Activated CD8-positive, alpha-beta memory T cell treated with anti-CD3 and anti-CD28 coated beads, Interleukin-2, amount 10 ng/mL, durations not matched to agents 7 days and 5 days (primary cell): ENCODE data around the gene PKNOX2. TPM values are rescaled to one million over a fixed set of nuclear protein-coding genes. Genes with fewer than 3 reads are reported as not detected.

Experiments used
- ATAC-seq: fragments of 150-1000 bp; cut with Tn5 transposase; one replicate; pipeline ENCODE4 v1.10.0; 2021; ENCODE audit warnings: moderate library complexity
- CTCF ChIA-PET: fragments of 350-600 bp; sonication (Branson Sonifier 250); formaldehyde crosslinking; loops from one replicate; lab custom pipeline; 2021; ENCODE audit warnings: antibody characterized with exemption; lab: Charles Lee
- DNase-seq: peaks from one replicate; pipeline ENCODE4 v3.0.0-alpha.2; 2020
- H3K27ac Mint-ChIP-seq: one replicate; pipeline ENCODE4 v1.8.0; 2021; ENCODE audit warnings: mild to moderate bottlenecking, mixed read lengths
- H3K27me3 Mint-ChIP-seq: one replicate; pipeline ENCODE4 v1.8.0; 2021; ENCODE audit warnings: mixed read lengths
- H3K36me3 Mint-ChIP-seq: one replicate; pipeline ENCODE4 v1.8.0; 2021; ENCODE audit warnings: mild to moderate bottlenecking, mixed read lengths
- H3K4me1 Mint-ChIP-seq: one replicate; pipeline ENCODE4 v1.8.0; 2021; ENCODE audit warnings: mixed read lengths
- H3K4me3 Mint-ChIP-seq: one replicate; pipeline ENCODE4 v1.8.0; 2021; ENCODE audit warnings: mild to moderate bottlenecking, moderate library complexity, mixed read lengths
- H3K9me3 Mint-ChIP-seq: one replicate; pipeline ENCODE4 v1.8.0; 2022; ENCODE audit warnings: low read depth, mixed read lengths
- total RNA-seq, 2 experiments: library from RNA; stranded (reverse); gene quantifications; one replicate each; pipeline ENCODE4 v1.2.3, GENCODE V29; 2021

PKNOX2 gene
- total RNA-seq, 2 experiments from 2014 or later: not detected

- H3K27me3 Mint-ChIP-seq: peaks cover 58% of the 10 kb centered on the region
- H3K4me3 Mint-ChIP-seq: no peak overlapping the region
- DNase-seq (no peak), ATAC-seq (no peak)
- H3K27ac Mint-ChIP-seq: no peak overlapping the region
- H3K36me3 Mint-ChIP-seq: no peaks in the 10 kb centered on the region
- H3K4me1 Mint-ChIP-seq: peaks cover 9% of the 10 kb centered on the region
- CTCF ChIA-PET: interaction anchor here (1.1 kb wide), 1 partner anchor 22 kb away, joined by 4 read pairs; no protein-coding TSS in a partner anchor
- no peaks in the 10 kb centered on the region for H3K9me3 Mint-ChIP-seq
Measured at GRCh38 chr11:125367710-125368109, 203.2 kb downstream of the PKNOX2 start.

- Mint-ChIP-seq H3K27ac (no peak overlapping the region), H3K9me3 (no peaks in the 10 kb centered on the region), H3K36me3 (no peaks in the 10 kb centered on the region), H3K4me3 (no peak overlapping the region), H3K27me3 (peaks cover 66% of the 10 kb centered on the region), H3K4me1 (peaks cover 9% of the 10 kb centered on the region)
- ATAC-seq: no peak
- no peak for DNase-seq
- CTCF ChIA-PET: interaction anchor here (1.1 kb wide), 1 partner anchor 23 kb away, joined by 4 read pairs; no protein-coding TSS in a partner anchor
Measured at GRCh38 chr11:125368757-125369156, 204.2 kb downstream of the PKNOX2 start.

DNA sequence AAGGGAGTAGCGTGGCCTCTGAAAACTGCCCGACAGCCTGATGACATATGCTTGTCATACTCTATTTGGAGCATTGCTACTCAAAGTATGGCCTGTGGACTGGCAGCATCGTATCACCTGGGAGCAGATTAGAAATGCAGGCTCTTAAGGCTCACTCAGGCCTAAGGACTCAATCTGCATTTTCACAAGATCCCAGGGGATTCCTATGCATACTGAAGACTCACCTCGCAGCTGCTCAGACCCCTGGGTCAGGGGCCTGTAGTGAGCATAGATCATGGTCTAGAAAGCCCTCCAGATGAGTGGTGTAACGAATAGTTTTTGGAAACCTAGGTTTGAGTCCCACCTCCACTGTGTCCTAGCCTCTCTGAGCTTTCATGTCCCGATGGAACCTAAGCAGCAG, 205.3 kb downstream of the PKNOX2 start:
- no peaks in the 10 kb centered on the region for H3K4me1 Mint-ChIP-seq
- DNase-seq (no peak), ATAC-seq (no peak)
- CTCF ChIA-PET: no interaction called here
- no peak overlapping the region for H3K27ac Mint-ChIP-seq
- peaks cover 66% of the 10 kb centered on the region for H3K27me3 Mint-ChIP-seq
- H3K36me3 Mint-ChIP-seq: no peaks in the 10 kb centered on the region
- H3K4me3 Mint-ChIP-seq: no peak overlapping the region
- no peaks in the 10 kb centered on the region for H3K9me3 Mint-ChIP-seq

DNA sequence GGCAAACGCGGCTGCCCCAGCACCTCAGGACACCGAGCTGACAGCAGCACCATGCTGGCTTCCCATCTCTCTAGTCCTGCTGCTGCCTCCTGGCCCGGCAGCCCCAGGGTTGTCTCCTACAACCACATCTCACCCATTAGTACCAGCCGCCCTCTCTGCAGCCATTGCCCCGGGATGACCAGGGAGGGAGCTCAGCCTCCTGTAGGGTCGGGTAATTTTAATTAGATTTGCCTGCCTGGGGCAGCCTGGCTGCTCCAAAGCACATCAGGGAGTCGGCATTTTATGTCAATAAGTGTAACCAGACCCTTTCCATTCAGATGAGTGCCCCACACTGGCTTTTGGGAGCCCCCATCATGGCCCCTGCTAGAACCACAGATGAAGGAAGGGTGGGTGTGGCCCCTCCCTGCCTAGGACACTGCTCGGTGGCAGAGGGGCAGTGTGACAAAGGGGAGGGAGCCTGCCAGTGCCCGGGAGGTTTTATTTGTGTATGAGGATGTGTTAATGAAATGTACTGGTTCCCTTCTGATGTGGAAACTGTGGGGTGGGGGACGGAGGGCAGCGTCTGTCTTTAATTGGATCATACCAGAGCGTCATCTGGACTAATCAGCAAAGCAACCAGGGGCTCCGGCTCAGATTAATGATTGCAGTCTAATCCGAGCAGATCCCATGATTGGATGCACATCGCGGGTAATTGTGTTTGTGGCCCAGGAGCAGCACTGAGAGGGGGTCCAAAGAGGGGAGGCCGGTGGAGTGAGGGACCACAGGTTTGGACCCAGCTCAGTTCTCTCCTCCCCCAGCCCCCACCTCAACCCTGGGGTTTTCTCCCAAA, 206.2 kb downstream of the PKNOX2 start:
- no peaks in the 10 kb centered on the region for H3K4me1 Mint-ChIP-seq
- H3K36me3 Mint-ChIP-seq: no peaks in the 10 kb centered on the region
- CTCF ChIA-PET: interaction anchor here (1.3 kb wide), 1 partner anchor 25 kb away, joined by 3 read pairs; no protein-coding TSS in a partner anchor
- no peaks in the 10 kb centered on the region for H3K9me3 Mint-ChIP-seq
- DNase-seq: no peak
- H3K27ac Mint-ChIP-seq: no peak overlapping the region
- H3K27me3 Mint-ChIP-seq: peaks cover 67% of the 10 kb centered on the region
- ATAC-seq: no peak
- no peak overlapping the region for H3K4me3 Mint-ChIP-seq

DNA sequence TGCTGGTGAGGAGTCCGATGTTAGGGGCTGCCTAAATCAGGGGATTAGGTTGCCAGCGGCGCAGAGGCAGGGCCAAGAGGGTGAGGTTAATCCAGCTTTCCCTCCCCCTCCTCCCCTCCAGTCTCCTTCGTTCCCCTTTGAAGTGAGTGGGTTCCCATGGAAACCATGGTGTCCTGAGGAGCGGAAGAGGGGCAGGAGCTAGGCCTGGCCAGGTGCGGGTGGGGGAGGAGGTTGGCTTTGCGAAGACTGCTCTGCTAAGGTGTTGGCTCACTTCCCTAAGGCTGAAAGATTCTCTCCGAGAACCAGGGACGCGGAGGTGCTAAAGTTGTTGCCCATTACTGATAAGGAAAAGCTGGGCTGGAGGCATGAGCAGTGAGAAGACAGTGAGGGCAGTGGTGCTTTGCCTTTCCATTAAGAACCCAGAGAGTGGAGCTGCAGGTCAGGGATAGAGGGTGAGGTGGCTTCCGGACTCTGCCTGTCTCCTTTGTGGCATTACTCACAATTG, 206.9 kb downstream of the PKNOX2 start:
- DNase-seq: no peak
- Mint-ChIP-seq H3K9me3 (no peaks in the 10 kb centered on the region), H3K36me3 (no peaks in the 10 kb centered on the region), H3K27me3 (peaks cover 66% of the 10 kb centered on the region), H3K4me3 (no peak overlapping the region), H3K4me1 (no peaks in the 10 kb centered on the region), H3K27ac (no peak overlapping the region)
- no peak for ATAC-seq
- CTCF ChIA-PET: interaction anchor here (1.3 kb wide), 1 partner anchor 26 kb away, joined by 3 read pairs; no protein-coding TSS in a partner anchor

DNA sequence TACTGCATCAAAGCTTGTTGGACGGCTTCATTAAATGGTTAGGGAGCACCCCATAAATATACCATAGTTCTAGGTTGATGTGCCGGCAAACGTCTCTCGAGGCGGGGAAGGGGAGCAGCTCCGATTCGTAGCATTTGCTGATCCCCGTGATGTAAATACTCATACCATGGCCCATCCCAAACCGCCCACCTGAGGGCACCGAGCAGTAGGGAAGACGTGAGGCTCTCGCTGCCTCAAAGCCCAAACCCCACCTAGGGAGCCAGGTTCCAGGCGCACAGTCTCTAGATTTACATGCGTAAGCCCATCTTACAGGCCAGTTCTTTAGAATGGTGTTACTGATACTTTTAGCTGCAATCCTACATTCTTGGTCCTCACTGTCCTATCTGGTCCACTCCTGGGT, 207.5 kb downstream of the PKNOX2 start:
- CTCF ChIA-PET: interaction anchor here (1.3 kb wide), 1 partner anchor 26 kb away, joined by 3 read pairs; no protein-coding TSS in a partner anchor
- peaks cover 65% of the 10 kb centered on the region for H3K27me3 Mint-ChIP-seq
- no peak overlapping the region for H3K4me3 Mint-ChIP-seq
- ATAC-seq: no peak
- DNase-seq: no peak
- H3K9me3 Mint-ChIP-seq: no peaks in the 10 kb centered on the region
- H3K4me1 Mint-ChIP-seq: no peaks in the 10 kb centered on the region
- no peak overlapping the region for H3K27ac Mint-ChIP-seq
- no peaks in the 10 kb centered on the region for H3K36me3 Mint-ChIP-seq

DNA sequence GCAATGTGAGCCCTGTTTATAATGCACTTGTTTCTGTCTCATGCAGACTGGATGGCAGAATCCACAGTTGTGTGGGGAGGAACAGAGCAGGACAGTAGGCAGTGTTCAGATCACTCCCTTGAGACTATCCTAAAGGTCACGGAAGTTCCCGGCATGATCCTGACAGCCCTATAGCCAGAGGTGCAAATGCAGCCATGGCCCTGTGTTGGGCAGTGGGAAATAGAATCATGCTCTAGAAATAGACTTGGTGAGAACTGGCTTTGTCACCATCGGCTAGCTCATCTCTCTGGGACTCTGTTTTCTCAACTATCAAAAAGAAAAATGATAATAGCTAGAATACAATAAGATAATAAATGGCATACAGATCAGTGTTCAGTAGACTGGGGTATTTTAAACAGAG, 208.4 kb downstream of the PKNOX2 start:
- ATAC-seq: no peak
- no peak overlapping the region for H3K4me3 Mint-ChIP-seq
- no peaks in the 10 kb centered on the region for H3K9me3 Mint-ChIP-seq
- peaks cover 66% of the 10 kb centered on the region for H3K27me3 Mint-ChIP-seq
- no peak overlapping the region for H3K27ac Mint-ChIP-seq
- no peaks in the 10 kb centered on the region for H3K36me3 Mint-ChIP-seq
- CTCF ChIA-PET: interaction anchor here (1.9 kb wide), 1 partner anchor 56 kb away, joined by 5 read pairs; no protein-coding TSS in a partner anchor
- no peaks in the 10 kb centered on the region for H3K4me1 Mint-ChIP-seq
- no peak for DNase-seq

- ATAC-seq (no peak), DNase-seq (no peak)
- H3K9me3 Mint-ChIP-seq: no peaks in the 10 kb centered on the region
- CTCF ChIA-PET: interaction anchor here (1.9 kb wide), 1 partner anchor 55 kb away, joined by 5 read pairs; no protein-coding TSS in a partner anchor
- no peaks in the 10 kb centered on the region for H3K4me1 Mint-ChIP-seq
- peaks cover 63% of the 10 kb centered on the region for H3K27me3 Mint-ChIP-seq
- H3K27ac Mint-ChIP-seq: no peak overlapping the region
- no peak overlapping the region for H3K4me3 Mint-ChIP-seq
- H3K36me3 Mint-ChIP-seq: no peaks in the 10 kb centered on the region
Measured at GRCh38 chr11:125373426-125374391, 209.2 kb downstream of the PKNOX2 start.

DNA sequence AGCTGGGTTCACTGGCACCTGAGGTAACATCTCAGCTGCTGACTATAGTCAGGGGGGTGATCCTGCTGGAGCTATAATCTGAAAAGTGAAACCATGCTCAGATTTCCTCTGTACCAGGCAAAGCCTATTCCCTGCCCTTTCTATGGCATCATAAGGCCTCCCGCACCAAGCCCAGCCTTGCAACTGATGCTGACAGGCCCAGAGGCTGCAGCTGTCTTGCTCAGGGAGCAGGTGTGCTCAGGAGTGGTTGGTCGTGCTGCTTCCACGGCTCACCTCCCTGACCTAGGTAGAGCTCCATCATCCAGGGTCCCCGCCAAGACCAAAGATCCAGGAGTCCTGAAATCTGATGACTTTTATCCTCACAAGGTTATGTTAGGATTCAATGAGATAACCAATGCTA, 209.8 kb downstream of the PKNOX2 start:
- DNase-seq: no peak
- no peaks in the 10 kb centered on the region for H3K9me3 Mint-ChIP-seq
- no peaks in the 10 kb centered on the region for H3K4me1 Mint-ChIP-seq
- no peak for ATAC-seq
- H3K27me3 Mint-ChIP-seq: peaks cover 58% of the 10 kb centered on the region
- H3K4me3 Mint-ChIP-seq: no peak overlapping the region
- CTCF ChIA-PET: interaction anchor here (1.9 kb wide), 1 partner anchor 55 kb away, joined by 5 read pairs; no protein-coding TSS in a partner anchor
- no peak overlapping the region for H3K27ac Mint-ChIP-seq
- H3K36me3 Mint-ChIP-seq: no peaks in the 10 kb centered on the region

GRCh38 chr11:125375146-125375545, 210.6 kb downstream of the PKNOX2 start:
- peaks cover 58% of the 10 kb centered on the region for H3K27me3 Mint-ChIP-seq
- no peak overlapping the region for H3K4me3 Mint-ChIP-seq
- no peaks in the 10 kb centered on the region for H3K36me3 Mint-ChIP-seq
- DNase-seq (no peak), ATAC-seq (no peak)
- H3K27ac Mint-ChIP-seq: no peak overlapping the region
- H3K9me3 Mint-ChIP-seq: no peaks in the 10 kb centered on the region
- CTCF ChIA-PET: no interaction called here
- no peaks in the 10 kb centered on the region for H3K4me1 Mint-ChIP-seq

DNA sequence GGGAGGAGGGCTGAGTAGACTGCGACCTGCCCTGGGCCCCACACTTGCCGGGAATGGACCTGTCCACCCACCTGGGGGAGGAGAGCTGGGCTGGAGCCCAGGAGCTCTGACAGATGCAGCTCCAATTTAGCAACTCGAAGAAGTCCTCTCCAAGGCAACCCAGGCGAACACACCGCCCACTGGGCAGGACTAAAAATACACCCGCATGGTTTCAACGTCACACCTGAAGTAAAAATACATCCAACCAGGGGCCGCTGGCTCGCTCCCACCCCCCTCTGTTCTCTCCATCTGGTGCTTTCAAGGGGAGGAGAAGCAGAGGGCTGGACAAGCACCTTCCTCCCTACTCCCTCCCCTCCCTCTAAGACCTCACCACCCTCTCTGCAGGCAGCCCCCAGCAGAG, 211.6 kb downstream of the PKNOX2 start:
- H3K27ac Mint-ChIP-seq: no peak overlapping the region
- DNase-seq (no peak), ATAC-seq (no peak)
- no peaks in the 10 kb centered on the region for H3K36me3 Mint-ChIP-seq
- no peaks in the 10 kb centered on the region for H3K9me3 Mint-ChIP-seq
- no peak overlapping the region for H3K4me3 Mint-ChIP-seq
- CTCF ChIA-PET: no interaction called here
- H3K27me3 Mint-ChIP-seq: peaks cover 48% of the 10 kb centered on the region
- no peaks in the 10 kb centered on the region for H3K4me1 Mint-ChIP-seq

- no peak for DNase-seq
- H3K27me3 Mint-ChIP-seq: peaks cover 42% of the 10 kb centered on the region
- no peaks in the 10 kb centered on the region for H3K36me3 Mint-ChIP-seq
- no peaks in the 10 kb centered on the region for H3K4me1 Mint-ChIP-seq
- H3K9me3 Mint-ChIP-seq: no peaks in the 10 kb centered on the region
- no peak for ATAC-seq
- no peak overlapping the region for H3K4me3 Mint-ChIP-seq
- CTCF ChIA-PET: no interaction called here
- H3K27ac Mint-ChIP-seq: no peak overlapping the region
Measured at GRCh38 chr11:125376856-125377255, 212.3 kb downstream of the PKNOX2 start.

DNA sequence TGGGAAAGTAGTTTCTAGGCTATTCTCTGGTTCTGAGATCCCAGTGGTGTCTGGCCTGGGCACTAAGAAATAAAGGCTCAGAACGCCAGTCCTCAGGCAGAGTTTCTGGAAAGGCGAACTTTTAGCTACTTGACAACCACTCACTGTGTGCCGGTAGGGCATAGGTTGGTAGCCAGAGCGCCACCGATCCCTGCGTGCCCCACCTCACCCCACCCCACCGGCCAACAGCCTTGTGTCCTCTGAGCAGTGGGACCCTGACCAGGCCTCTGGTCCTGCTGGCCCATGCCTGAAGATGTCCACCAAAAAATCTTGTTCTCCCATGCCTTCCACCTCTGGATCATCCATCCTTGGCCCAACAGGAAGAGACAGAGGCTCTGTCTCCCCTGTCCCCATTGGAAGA, 213.5 kb downstream of the PKNOX2 start:
- Mint-ChIP-seq H3K36me3 (no peaks in the 10 kb centered on the region), H3K27ac (no peak overlapping the region), H3K4me1 (no peaks in the 10 kb centered on the region), H3K4me3 (no peak overlapping the region), H3K9me3 (no peaks in the 10 kb centered on the region), H3K27me3 (peaks cover 35% of the 10 kb centered on the region)
- CTCF ChIA-PET: interaction anchor here (0.8 kb wide), 1 partner anchor 15 kb away, joined by 3 read pairs; no protein-coding TSS in a partner anchor
- no peak for DNase-seq
- no peak for ATAC-seq
